Hypothalamus (tissue), 51 donors: ENCODE results near the gene UBALD1.
A peak's percentile ranks its signal among the peaks of the same experiment; 100 is the strongest.

Experiments
- DNase-seq, 51 donors: peaks; one replicate each; lab custom pipeline; 2025; lab: John Stamatoyannopoulos, UW

The UBALD1 gene

GRCh38 chr16:4617880-4618279, 3.2 kb upstream of the UBALD1 start:
- no peak for DNase-seq

GRCh38 chr16:4616047-4616811, 1.5 kb upstream of the UBALD1 start:
- DNase-seq: peak; percentile 85 to 100 (median 99)

GRCh38 chr16:4615384-4616046, 827 bp upstream of the UBALD1 start:
- DNase-seq: peak in 4 of 51 donors; percentile 43 to 59 (median 50)

DNA sequence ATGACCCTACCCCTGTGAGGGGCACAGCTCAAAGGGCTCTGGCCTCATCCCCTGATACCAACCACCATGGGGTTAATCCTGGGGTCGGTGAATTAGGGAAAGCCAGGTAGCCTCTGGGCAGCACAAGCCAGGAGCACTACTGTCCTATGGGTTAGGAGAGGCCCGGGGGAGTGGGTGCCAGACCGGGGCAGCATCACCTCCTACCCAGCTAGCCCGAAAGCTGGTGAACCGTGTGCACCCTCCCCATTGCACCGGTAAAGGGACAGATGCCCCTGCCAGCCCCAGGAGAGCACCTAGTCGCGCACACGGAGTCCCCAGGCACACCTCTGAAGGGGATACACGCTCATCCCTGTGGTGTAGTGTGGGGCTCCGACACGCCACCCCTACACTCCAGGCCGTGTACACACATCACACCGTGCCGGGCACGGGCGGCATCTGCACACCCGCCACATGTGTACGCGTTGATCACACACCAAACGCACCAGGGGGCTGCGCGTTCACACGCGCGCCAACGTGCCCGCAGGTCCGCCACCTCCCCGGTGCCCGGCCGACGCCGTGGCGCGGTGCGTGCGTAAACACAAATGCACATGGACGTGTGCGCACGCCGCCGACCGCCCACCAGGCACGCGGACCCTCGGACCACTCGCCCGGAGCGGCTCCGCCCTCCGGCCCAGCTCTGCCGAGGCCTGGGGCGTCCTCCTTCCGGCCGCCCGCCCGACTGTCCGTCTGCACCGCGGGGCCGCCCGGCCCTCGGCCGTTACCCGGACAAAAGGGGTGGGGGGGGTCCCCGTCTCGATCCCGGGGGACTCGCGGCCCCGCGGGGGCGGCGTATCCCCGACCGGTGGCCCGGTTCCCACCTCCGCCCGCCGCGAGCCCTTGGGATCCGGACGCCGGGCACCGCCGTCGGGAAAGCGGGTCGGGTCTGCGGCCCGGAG, 785 bp downstream of the UBALD1 start:
- DNase-seq: peak in 10 of 51 donors; percentile 4 to 51 (median 22)

- no peak for DNase-seq
Observed at GRCh38 chr16:4612977-4613635, 1.6 kb downstream of the UBALD1 start.

DNA sequence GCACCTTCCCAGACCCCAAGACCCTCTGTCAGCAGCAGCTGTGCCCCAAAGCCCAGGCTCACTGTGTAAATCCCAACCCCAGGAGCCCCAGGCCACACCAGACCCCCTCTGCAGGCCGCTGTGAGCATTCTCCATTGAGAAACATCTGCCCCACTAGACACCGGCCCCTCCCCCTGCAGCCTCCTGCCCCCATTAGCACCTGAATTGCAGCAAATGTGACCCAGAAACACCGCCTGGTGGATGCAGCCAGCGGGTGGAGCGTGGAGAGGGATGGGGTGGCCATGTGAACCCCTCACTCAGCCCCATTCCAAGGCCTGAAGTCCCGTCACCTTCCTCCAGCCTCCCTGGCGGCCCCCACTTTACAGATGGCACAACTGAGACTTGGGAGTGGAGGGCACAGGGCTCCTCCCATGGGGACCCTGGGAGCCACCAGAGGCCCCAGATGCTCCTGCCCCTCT, 2.2 kb downstream of the UBALD1 start:
- no peak for DNase-seq

DNA sequence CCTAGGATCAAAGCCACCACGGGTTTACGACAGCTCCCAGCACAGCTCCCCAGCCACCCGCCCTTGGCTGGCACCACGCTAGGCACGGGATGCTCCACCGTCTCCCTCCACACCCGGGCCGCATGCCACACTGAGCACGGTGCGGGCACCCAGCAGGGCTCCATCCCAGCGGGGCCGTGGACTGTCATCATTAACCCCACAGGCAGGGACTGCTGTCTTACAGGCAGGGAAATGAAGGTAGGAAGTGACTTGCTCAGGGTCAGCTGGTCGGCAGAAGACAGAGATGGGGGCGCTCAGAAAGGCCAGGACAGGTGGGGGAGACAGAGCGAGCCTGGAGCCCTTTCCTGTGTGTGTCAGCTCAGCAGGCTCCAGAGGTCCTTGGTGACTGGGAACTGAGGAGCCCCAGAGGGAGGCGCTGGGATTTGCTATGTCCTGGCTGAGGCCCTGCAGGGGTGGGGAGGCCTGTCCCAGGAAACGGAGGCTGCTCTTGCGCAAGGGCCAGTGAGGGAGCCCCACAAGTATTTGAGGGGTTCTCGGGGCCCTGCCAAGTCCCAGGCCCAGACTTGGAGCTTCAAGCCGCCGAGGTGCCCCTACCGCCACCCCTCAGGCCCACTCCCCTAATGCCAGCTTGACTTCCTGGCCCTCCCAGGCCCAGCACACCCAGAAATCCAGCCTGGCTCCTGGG, 3.2 kb downstream of the UBALD1 start:
- DNase-seq: no peak

DNA sequence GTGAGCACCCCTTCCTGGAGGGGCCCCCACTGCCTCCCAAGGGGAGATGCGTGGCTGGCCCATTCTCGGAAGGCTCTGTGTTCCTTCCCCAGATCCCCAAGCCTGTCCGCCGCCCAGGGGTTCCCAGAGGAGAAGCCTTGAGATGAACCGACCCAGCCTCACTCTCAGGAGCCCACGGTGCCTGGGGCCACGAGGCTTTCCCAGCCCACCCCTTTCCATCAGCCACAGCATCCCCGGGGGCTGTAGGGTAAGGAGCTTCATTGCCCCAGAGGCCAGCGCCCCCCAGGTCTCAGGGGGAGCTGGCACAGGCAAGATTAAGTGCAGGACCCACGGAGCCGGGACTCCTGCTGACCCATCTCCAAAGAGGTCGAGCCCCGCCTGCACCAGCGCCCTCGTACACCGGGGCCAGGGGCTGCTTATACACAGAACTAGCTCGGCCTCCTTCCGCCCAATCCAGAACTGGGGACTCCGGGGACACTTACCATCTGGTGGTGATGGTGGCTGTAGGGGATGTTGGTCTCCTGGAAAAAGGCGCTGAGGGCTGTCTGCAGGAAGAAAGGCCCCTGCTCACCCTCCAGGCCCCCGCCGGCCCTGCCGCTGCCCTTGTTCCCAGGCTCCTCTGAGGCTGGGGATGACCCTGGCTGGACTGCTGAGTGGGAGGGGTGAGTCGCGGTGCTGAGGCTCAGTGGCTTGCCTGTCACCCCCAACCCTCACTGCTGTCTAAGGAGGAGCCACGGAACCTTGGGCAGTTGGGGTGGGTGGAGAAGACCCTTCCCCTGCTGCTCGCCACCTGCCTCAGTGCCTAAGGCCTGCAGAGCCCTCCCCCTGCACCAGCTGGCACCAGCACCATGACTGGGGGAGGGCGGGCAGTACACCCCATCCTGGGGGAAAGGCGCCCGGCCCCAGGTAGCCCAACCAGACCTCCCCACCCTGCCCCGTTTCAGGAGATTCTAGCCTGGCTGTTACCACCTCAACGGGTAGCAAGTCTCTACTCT, 4.4 kb downstream of the UBALD1 start:
- DNase-seq: no peak

DNA sequence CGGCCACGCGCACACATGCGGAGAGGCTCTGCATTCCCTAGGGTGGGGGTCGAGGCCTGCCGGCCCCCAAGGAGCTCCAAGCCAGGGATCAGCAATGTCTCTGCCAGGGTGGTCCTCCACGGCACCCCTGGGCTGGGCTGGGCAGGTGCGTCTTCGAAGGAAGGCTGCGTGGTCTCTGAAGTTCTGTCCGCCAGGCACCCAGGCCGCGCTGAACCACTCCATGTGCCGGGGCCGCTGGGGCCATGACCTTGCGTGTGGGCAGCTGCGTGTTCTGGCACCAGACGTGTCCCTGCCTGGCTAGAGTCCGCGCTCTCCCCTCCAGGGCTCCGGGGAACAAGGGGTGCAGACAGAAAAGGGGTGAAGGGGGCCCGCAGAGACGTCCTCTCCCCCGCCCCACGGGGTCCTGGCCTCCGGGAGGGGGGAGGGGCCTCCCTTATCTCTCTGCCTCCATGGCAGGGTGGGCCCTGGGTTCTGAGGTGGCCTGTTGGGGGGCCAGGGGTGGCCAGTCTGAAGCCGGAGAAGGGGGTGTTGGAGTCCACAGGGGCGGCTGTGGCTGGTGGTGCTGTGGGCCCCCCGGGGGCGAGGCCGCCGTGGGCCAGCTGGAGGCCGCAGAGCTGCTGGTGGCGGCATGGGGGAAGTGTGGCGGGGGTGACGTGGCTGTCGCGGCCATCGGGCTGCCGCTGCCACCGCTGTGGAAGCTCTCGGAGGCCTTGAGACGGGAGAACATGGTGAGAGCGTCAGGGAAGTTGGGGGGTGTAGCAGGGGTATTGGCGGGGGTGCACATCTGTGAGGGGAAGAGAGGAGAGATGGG, 5.3 kb downstream of the UBALD1 start:
- DNase-seq: no peak

DNA sequence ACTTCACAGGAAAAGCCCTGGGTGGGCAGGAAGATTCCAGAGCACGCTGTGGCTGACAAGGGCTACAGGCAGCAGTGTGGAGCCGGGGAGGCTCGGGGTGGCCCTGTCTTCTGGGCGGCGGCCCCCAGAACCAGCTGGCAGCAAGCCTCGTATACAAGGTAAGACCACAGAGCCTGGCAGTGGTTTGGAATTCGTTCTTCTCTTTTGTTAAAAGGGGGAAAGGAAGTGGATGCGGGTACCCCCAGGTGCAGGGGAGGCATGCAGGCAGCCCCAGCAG, 6.0 kb downstream of the UBALD1 start:
- no peak for DNase-seq

- DNase-seq: no peak
Observed at GRCh38 chr16:4607841-4608703, 6.6 kb downstream of the UBALD1 start.

DNA sequence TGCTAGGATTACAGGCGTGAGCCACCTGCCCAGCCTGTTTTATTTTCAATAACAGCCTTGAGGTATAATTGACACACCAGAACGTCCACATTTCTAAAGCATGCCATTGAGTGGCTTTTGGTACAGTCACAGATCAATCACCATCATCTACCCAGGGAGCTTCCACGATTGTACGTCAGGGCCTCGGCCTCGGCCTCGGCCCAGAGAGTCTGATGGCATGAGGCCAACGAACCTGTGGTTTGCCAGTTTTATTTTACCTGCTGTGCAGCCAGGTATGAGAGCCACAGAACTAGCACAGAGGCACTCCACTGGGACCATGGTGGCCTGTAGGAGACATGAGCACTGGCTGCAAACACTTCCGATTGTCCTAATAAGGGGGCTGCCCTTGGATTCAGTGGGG, 8.3 kb downstream of the UBALD1 start:
- DNase-seq: no peak

DNA sequence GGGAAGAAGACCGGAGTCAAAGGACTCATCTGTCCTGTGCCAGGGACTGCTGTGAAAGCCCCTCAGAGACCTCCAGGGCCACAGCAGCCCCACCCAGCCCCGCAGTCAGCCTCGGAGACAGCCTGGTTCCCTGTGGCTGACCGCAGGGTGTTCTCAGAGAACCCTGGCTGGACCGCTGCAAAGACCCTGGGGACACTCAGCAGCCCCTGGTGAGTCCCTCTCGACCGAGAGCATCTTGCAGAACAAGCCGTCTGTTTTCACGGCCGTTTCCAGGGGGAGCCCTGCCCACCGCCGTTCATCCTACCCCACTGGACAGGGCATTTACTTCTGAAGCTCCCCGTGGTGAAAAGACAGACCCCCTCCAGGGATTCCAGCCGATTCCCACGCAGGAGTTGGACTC, 10.3 kb downstream of the UBALD1 start:
- no peak for DNase-seq

DNA sequence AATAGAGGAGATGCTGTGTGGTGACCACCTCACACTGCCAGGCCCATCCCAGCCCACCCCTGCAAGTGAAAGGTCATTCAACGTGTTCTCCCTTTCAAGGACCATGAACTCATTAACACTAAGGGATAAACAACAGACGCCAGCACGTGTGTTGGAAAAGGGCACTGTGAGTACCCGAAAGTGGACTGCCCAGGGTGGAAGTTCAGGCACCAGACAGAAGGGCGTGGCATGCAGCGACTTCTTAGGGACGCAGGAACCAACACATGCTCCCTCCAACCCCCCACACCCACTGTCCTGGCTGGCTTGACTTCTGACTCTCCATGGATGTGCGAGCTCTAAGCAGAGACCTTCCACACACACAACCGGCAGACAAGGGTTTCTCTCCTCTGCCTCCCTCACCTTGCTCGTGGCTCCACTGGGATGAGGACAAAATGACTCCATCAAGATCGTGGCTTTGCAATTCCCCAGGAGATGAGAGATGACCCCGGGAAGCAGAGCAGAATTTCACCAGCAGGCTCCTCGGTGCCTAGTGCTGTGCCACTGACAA, 11.0 kb downstream of the UBALD1 start:
- DNase-seq: no peak

- no peak for DNase-seq
Observed at GRCh38 chr16:4602331-4602730, 12.4 kb downstream of the UBALD1 start.

- no peak for DNase-seq
Observed at GRCh38 chr16:4601864-4602186, 12.9 kb downstream of the UBALD1 start.
